HG03520 (cell line): ENCODE results near the gene HES2.
"Not testable (repeated sequence)": the region's sequence is repeated elsewhere in the genome, so short reads cannot be mapped to it uniquely, and the experiment has no call there.

Experiments
- ATAC-seq: cut with Tn5 transposase; IDR thresholded peaks from one replicate; pipeline ENCODE4 v1.9.1; 2021; ENCODE audit warnings: mild to moderate bottlenecking, moderate library complexity; ENCODE audit not compliant: unreplicated experiment

HES2 gene

GRCh38 chr1:6391951-6392808 lies 27.5 kb downstream of the HES2 start:
- no peak for ATAC-seq

- no peak for ATAC-seq
Observed at GRCh38 chr1:6389971-6390370, 29.7 kb downstream of the HES2 start.

- ATAC-seq, result no peak
Observed at GRCh38 chr1:6386371-6386949, 33.3 kb downstream of the HES2 start.

GRCh38 chr1:6385488-6386191 lies 34.1 kb downstream of the HES2 start:
- no peak for ATAC-seq

GRCh38 chr1:6384962-6385361 lies 34.8 kb downstream of the HES2 start:
- no peak for ATAC-seq

GRCh38 chr1:6384135-6384534 lies 35.6 kb downstream of the HES2 start:
- ATAC-seq, result no peak

GRCh38 chr1:6380037-6380436 lies 39.7 kb downstream of the HES2 start:
- ATAC-seq, result no peak

- ATAC-seq, result no peak
Observed at GRCh38 chr1:6378096-6378746, 41.5 kb downstream of the HES2 start.

GRCh38 chr1:6373961-6374720 lies 45.6 kb downstream of the HES2 start:
- no peak for ATAC-seq

GRCh38 chr1:6372236-6372635 lies 47.5 kb downstream of the HES2 start:
- not testable (repeated sequence) for ATAC-seq

- no peak for ATAC-seq
Observed at GRCh38 chr1:6370006-6370405, 49.7 kb downstream of the HES2 start.

- no peak for ATAC-seq
Observed at GRCh38 chr1:6367381-6368012, 52.2 kb downstream of the HES2 start.

- no peak for ATAC-seq
Observed at GRCh38 chr1:6365047-6365446, 54.7 kb downstream of the HES2 start.

- not testable (repeated sequence) for ATAC-seq
Observed at GRCh38 chr1:6363085-6363884, 56.4 kb downstream of the HES2 start.
